Thyroid gland (tissue), 4 donors: ENCODE results near the gene GLS2.

Experiments
- CTCF ChIP-seq, 6 experiments: fragments of 200-600 bp in 3 of 6; fragments of 450-650 bp in 3 of 6; sonication (generic) in 3 of 6; IDR thresholded peaks; one replicate each; pipeline ENCODE4 v1.5.1; 2016 to 2019; ENCODE audit warnings: antibody characterized with exemption in 6 of 6, mild to moderate bottlenecking in 2 of 6, inconsistent platforms in 1 of 6, moderate library complexity in 1 of 6
- POLR2A ChIP-seq, 2 donors: fragments of 450-650 bp; IDR thresholded peaks; one replicate each; pipeline ENCODE4 v1.6.1; 2017; ENCODE audit warnings: antibody characterized with exemption in 2 of 2, mild to moderate bottlenecking in 2 of 2, moderate library complexity in 1 of 2

GRCh38 chr12:56486694-56487093 lies 1.3 kb downstream of the GLS2 start:
- TF ChIP-seq CTCF (IDR thresholded peaks at IDR 0.05) (no peak), POLR2A (IDR thresholded peaks at IDR 0.05) (no peak)
